ENCODE data around the gene CKB.

GRCh38 chr14:103532216-103533136, 9.8 kb upstream of the CKB start:
- TF ChIP-seq POLR2A (IDR thresholded peaks at IDR 0.05; ENCODE audit: low read depth, low read length) (no peak), TAF1 (IDR thresholded peaks at IDR 0.05; ENCODE audit: borderline replicate concordance, low read depth, low read length) (no peak), POLR2AphosphoS5 (IDR thresholded peaks at IDR 0.05; ENCODE audit: low read depth, low read length) (no peak)

All from GM12892 (cell line).